HepG2 (cell line): ENCODE data around the gene TEX19.

ENCODE experiments used
- CREB1 ChIP-seq, 2 experiments: fragments of 450-650 bp in 1 of 2; IDR thresholded peaks; 2 replicates each; pipeline ENCODE4 v1.6.1; 2016 to 2017; ENCODE audit warnings: control low read depth in 1 of 2, mild to moderate bottlenecking in 1 of 2, missing compliant biosample characterization in 1 of 2, missing genetic modification characterization in 1 of 2
- HMGA1 ChIP-seq: sonication (generic); formaldehyde crosslinking; conservative IDR thresholded peaks from 2 replicates; pipeline ENCODE4 v1.4.0; 2020; ENCODE audit warnings: missing genetic modification reagents
- POLR2AphosphoS5 ChIP-seq: IDR thresholded peaks from 2 replicates; pipeline ENCODE4 v1.6.1; 2012; ENCODE audit warnings: low read depth, low read length
- TF ChIP-seq, protein P1 (sequence below): sonication (generic); formaldehyde crosslinking; conservative IDR thresholded peaks from 2 replicates; pipeline ENCODE4 v1.4.0; 2020; ENCODE audit warnings: missing genetic modification reagents
- TF ChIP-seq, protein P2 (sequence below): sonication (generic); formaldehyde crosslinking; IDR thresholded peaks from 2 replicates; pipeline ENCODE4 v1.9.0; 2021; ENCODE audit warnings: missing genetic modification reagents, mild to moderate bottlenecking, borderline replicate concordance
- TF ChIP-seq, protein P3 (sequence below): sonication (generic); formaldehyde crosslinking; IDR thresholded peaks from 2 replicates; pipeline ENCODE4 v1.5.0; 2020; ENCODE audit warnings: mild to moderate bottlenecking, missing genetic modification reagents, moderate library complexity
- TF ChIP-seq, protein P4 (sequence below): sonication (generic); formaldehyde crosslinking; IDR thresholded peaks from 2 replicates; pipeline ENCODE4 v1.8.0; 2022; ENCODE audit warnings: mild to moderate bottlenecking, missing genetic modification reagents, borderline replicate concordance

DNA sequence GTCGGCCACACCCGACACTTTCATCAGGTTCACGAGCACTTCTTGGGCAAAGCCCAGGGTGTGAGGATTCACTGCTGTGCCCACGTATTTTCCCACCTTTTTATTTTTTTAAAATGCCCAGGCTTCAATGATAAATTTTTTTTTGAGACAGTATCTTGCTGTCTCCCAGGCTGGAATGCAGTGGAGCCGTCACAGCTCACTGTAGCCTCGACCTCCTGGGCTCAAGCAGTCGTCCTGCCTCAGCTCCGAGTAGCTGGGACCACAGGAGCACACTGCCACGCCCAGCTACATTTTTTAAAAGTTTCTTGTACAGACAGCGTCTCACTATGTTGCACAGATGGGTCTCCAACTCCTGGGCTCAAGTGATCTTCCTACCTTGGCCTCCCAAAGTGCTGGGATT lies 30.3 kb downstream of the TEX19 start:
- TF ChIP-seq, protein P1, sequence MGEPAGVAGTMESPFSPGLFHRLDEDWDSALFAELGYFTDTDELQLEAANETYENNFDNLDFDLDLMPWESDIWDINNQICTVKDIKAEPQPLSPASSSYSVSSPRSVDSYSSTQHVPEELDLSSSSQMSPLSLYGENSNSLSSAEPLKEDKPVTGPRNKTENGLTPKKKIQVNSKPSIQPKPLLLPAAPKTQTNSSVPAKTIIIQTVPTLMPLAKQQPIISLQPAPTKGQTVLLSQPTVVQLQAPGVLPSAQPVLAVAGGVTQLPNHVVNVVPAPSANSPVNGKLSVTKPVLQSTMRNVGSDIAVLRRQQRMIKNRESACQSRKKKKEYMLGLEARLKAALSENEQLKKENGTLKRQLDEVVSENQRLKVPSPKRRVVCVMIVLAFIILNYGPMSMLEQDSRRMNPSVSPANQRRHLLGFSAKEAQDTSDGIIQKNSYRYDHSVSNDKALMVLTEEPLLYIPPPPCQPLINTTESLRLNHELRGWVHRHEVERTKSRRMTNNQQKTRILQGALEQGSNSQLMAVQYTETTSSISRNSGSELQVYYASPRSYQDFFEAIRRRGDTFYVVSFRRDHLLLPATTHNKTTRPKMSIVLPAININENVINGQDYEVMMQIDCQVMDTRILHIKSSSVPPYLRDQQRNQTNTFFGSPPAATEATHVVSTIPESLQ (CRISPR knock-in tag): no peak
- TF ChIP-seq, protein P2, sequence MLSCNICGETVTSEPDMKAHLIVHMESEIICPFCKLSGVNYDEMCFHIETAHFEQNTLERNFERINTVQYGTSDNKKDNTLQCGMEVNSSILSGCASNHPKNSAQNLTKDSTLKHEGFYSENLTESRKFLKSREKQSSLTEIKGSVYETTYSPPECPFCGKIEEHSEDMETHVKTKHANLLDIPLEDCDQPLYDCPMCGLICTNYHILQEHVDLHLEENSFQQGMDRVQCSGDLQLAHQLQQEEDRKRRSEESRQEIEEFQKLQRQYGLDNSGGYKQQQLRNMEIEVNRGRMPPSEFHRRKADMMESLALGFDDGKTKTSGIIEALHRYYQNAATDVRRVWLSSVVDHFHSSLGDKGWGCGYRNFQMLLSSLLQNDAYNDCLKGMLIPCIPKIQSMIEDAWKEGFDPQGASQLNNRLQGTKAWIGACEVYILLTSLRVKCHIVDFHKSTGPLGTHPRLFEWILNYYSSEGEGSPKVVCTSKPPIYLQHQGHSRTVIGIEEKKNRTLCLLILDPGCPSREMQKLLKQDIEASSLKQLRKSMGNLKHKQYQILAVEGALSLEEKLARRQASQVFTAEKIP (CRISPR knock-in tag): no peak
- TF ChIP-seq HMGA1 (CRISPR knock-in tag) (no peak), POLR2AphosphoS5 (no peak), CREB1 (IDR thresholded peaks at IDR 0.05) (no peak), CREB1 (CRISPR knock-in tag; IDR thresholded peaks at IDR 0.05) (no peak)
- TF ChIP-seq, protein P3, sequence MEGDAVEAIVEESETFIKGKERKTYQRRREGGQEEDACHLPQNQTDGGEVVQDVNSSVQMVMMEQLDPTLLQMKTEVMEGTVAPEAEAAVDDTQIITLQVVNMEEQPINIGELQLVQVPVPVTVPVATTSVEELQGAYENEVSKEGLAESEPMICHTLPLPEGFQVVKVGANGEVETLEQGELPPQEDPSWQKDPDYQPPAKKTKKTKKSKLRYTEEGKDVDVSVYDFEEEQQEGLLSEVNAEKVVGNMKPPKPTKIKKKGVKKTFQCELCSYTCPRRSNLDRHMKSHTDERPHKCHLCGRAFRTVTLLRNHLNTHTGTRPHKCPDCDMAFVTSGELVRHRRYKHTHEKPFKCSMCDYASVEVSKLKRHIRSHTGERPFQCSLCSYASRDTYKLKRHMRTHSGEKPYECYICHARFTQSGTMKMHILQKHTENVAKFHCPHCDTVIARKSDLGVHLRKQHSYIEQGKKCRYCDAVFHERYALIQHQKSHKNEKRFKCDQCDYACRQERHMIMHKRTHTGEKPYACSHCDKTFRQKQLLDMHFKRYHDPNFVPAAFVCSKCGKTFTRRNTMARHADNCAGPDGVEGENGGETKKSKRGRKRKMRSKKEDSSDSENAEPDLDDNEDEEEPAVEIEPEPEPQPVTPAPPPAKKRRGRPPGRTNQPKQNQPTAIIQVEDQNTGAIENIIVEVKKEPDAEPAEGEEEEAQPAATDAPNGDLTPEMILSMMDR (CRISPR knock-in tag): no peak
- TF ChIP-seq, protein P4, sequence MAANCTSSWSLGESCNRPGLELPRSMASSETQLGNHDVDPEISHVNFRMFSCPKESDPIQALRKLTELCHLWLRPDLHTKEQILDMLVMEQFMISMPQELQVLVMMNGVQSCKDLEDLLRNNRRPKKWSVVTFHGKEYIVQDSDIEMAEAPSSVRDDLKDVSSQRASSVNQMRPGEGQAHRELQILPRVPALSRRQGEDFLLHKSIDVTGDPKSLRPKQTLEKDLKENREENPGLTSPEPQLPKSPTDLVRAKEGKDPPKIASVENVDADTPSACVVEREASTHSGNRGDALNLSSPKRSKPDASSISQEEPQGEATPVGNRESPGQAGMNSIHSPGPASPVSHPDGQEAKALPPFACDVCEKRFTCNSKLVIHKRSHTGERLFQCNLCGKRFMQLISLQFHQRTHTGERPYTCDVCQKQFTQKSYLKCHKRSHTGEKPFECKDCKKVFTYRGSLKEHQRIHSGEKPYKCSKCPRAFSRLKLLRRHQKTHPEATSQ (CRISPR knock-in tag): no peak
